BJ (cell line): ENCODE results near the gene FGF10. TPM values are rescaled to one million over a fixed set of nuclear protein-coding genes. Genes with fewer than 3 reads are reported as not detected.
A peak's percentile ranks its signal among the peaks of the same experiment; 100 is the strongest.

Source experiments
- CTCF ChIA-PET: fragments of 350-600 bp; formaldehyde crosslinking; extraction: SDS; loops from one replicate; lab custom pipeline; 2021; ENCODE audit warnings: antibody characterized with exemption, inconsistent platforms; lab: Yijun Ruan, JAX
- POLR2A ChIA-PET: fragments of 300-600 bp; sonication (Branson Sonifier 250); formaldehyde crosslinking; extraction: SDS; loops from one replicate; lab custom pipeline; 2021; ENCODE audit warnings: antibody characterized with exemption; lab: Charles Lee
- DNase-seq: peaks from one replicate; pipeline ENCODE4 v3.0.0-alpha.2; 2011; ENCODE audit warnings: low read depth
- H3K27me3 ChIP-seq: 2 replicates; pipeline ENCODE4 v1.6.0; 2011; ENCODE audit warnings: low read length; ENCODE audit not compliant: control insufficient read depth, insufficient read depth
- H3K36me3 ChIP-seq: 2 replicates; pipeline ENCODE4 v1.5.1; 2011; ENCODE audit warnings: low read length; ENCODE audit not compliant: control insufficient read depth, insufficient read depth
- H3K4me3 ChIP-seq: 2 replicates; pipeline ENCODE4 v1.5.1; 2011; ENCODE audit warnings: low read depth, mild to moderate bottlenecking, control low read depth, low read length
- CTCF ChIP-seq: IDR thresholded peaks from 2 replicates; pipeline ENCODE4 v1.5.1; 2011; ENCODE audit warnings: low read depth, mild to moderate bottlenecking, control low read depth, inconsistent platforms, low read length, moderate library complexity; ENCODE audit not compliant: insufficient read depth
- polyA minus RNA-seq: library from RNA; depleted of rRNA, polyadenylated mRNA; stranded (reverse); fragments of >200 nt; gene quantifications from 2 replicates; pipeline ENCODE4 v1.2.3, GENCODE V29; 2011; rRNA and poly(A)+ RNA removed
- polyA plus RNA-seq: library from polyadenylated mRNA; depleted of rRNA; stranded (reverse); fragments of >200 nt; gene quantifications from 2 replicates; pipeline ENCODE4 v1.2.3, GENCODE V29; 2011; rRNA removed

Gene FGF10
- polyA plus RNA-seq (not detected in 2 replicates), polyA minus RNA-seq (not detected in 2 replicates)

DNA sequence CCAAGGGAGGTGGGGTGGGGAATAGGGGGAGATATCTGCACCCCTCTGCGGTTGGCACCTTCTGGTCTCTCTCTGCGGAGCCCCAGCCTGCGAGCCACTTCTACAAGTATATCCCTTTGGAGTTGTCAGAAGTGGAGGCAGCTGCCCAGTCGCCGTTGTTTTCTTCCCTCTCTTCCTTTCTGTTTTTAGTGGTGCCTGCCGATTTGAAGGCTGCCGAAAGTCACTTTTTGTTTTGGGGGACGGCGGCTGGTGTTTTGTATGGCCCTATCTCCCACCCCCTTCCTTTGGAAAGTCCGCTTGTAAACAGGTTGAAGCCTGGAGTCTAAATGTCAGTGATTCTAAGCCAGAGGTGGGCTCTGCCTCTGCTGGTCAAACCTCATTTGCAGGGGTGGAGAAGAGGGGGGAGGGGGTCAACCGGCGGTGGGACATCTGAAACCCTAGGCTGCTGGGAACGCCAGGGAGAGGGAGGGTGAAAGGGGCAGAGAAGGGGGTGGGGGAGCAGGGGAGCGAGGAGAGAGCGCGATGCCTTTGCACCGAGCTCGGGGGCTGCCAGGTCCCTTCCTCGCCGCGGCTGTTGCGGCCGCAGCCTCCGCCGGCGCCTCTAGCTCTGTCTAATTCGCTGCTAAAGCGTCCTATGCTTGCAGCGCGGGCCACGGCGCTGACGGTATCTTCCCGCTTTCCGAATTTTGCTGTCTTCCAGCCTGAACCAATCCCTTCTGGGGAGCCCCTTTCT, at the start of gene FGF10:
Gene FGF10 (minus strand): TSS at position 331 of the 733 bp plus-strand sequence. CDS start 738 bp downstream, outside the sequence.
- ChIA-PET CTCF (interaction anchor here (0.9 kb wide), 1 partner anchor 758 kb away, joined by 3 read pairs; no protein-coding TSS in a partner anchor), POLR2A (no interaction called here)
- no peak for DNase-seq

GRCh38 chr5:44426944-44427343, 37.7 kb upstream of the FGF10 start:
- ChIA-PET CTCF (no interaction called here), POLR2A (no interaction called here)
- no peak for DNase-seq
- Histone ChIP-seq H3K4me3 (no peak overlapping the region), H3K27me3 (no peaks in the 10 kb centered on the region), H3K36me3 (no peaks in the 10 kb centered on the region)
- no peak for TF ChIP-seq CTCF

More for the DNA sequence above, at the start of gene FGF10:
- Histone ChIP-seq H3K4me3 (peak within 1 kb of the TSS; percentile 34), H3K36me3 (no peaks in the 10 kb centered on the region), H3K27me3 (peaks cover 18% of the 10 kb centered on the region)
- no peak for TF ChIP-seq CTCF

GRCh38 chr5:44412286-44412685, 23.1 kb upstream of the FGF10 start:
- DNase-seq = no peak
- ChIA-PET CTCF (no interaction called here), POLR2A (no interaction called here)
- Histone ChIP-seq H3K4me3 (no peak overlapping the region), H3K27me3 (no peaks in the 10 kb centered on the region), H3K36me3 (no peaks in the 10 kb centered on the region)
- no peak for TF ChIP-seq CTCF

- CTCF ChIA-PET = no interaction called here
- no peak for DNase-seq
- Histone ChIP-seq H3K27me3 (no peaks in the 10 kb centered on the region), H3K36me3 (no peaks in the 10 kb centered on the region), H3K4me3 (no peak overlapping the region)
- no peak for TF ChIP-seq CTCF
- POLR2A ChIA-PET = no interaction called here
Observed at GRCh38 chr5:44402084-44402483, 12.9 kb upstream of the FGF10 start.

DNA sequence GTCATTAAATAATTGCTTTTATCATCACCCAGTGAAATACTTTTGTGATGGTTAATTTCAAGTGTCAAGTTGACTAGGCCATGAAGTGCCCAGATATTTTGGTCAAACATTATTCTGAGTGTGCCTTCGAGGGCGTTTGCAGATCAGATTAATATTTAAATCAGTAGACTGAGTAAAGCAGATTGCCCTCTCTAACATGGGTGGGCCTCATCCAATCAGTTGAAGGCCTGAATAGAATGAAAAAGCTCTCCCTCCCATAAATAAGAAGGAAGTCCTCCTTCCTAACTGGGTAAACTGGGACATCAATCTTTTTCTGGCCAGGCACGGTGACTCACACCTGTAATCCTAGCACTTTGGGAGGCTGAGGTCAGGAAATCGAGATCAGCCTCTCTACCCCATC, 12.4 kb upstream of the FGF10 start:
- TF ChIP-seq CTCF = no peak
- H3K4me3 ChIP-seq = no peak overlapping the region

More for the DNA sequence above, 12.4 kb upstream of the FGF10 start:
- POLR2A ChIA-PET = no interaction called here
- no peaks in the 10 kb centered on the region for H3K27me3 ChIP-seq
- DNase-seq = no peak
- CTCF ChIA-PET = no interaction called here
- no peaks in the 10 kb centered on the region for H3K36me3 ChIP-seq
